Renal cortical epithelial cell (primary cell): ENCODE data around the gene TESPA1. TPM values are rescaled to one million over a fixed set of nuclear protein-coding genes. Genes with fewer than 3 reads are reported as not detected.
"Not testable (repeated sequence)": the region's sequence is repeated elsewhere in the genome, so short reads cannot be mapped to it uniquely, and the experiment has no call there.

Experiments
- DNase-seq: peaks from one replicate; pipeline ENCODE4 v3.0.0-alpha.2; 2011; ENCODE audit warnings: low read depth
- total RNA-seq: library from RNA; depleted of rRNA; stranded (reverse); fragments of >200 nt; gene quantifications from 2 replicates; pipeline ENCODE4 v1.2.3, GENCODE V29; 2014

Gene TESPA1
- total RNA-seq, 1 donor from 2014 or later: not detected

GRCh38 chr12:54949073-54949711 is 35.4 kb downstream of the TESPA1 start:
- DNase-seq: no peak

- no peak for DNase-seq
Measured at GRCh38 chr12:54948171-54948570, 36.4 kb downstream of the TESPA1 start.

DNA sequence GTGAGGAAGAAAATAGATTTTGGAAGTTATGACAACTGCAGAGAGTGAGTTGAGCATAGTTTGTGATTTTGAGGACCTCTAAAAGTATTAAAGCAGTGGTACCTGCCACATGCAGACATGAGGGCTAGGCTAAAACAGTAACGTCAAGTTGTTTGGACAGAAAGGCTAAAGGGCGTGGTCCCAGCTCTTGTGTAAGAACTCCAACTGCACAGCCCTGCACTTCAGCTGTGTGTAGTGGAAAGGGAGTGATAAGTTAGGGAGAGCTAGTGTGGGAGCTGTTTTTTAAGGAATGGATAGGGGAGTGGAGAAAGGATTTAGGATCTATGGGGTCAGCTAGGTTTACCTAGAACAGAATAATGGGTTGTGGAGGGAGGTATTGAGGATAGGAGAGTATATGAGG is 39.5 kb downstream of the TESPA1 start:
- DNase-seq: no peak

GRCh38 chr12:54943292-54943691 is 41.3 kb downstream of the TESPA1 start:
- not testable (repeated sequence) for DNase-seq

DNA sequence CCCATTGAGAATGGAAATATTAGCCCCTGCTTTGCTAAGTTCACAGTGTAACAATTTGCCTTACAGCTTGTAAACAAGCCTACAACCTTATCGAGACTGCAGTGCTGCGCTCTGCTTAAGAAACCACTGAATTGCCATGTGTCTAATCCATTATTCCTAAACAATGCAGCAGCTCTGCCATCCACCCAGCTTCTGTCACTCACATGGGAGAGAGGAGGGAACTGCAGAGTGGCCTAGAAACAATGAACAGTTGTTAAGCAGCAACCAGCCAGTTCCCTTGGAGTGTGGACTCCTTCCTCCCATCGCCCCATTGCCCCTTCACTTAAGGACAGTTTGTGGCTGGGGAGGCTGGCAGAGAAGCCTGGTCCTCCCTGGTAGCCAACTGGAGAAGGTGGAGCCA is 42.9 kb downstream of the TESPA1 start:
- DNase-seq: no peak

- peak; percentile 41 for DNase-seq
Measured at GRCh38 chr12:54940727-54941315, 43.7 kb downstream of the TESPA1 start.

GRCh38 chr12:54937929-54938328 is 46.6 kb downstream of the TESPA1 start:
- no peak for DNase-seq

- peak; percentile 5 for DNase-seq
Measured at GRCh38 chr12:54937376-54937775, 47.2 kb downstream of the TESPA1 start.

DNA sequence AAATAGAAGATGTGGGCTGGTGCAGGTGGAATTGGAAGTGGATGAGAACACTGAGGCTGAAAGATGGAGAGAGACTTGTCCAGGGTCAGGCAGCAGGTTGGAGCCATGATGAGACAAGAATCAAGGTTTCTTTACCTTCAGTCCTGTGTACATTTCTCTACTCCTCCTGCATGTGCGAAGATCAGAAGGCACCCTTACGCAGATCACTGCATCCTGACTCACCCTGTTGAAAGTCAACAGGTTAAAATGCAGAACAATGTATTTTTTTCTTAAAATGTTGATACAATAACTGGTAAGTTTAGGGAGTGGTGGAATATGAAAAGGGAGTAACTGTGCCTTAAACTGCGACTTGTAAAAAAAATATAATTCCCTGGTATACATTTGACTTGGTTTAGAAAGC is 47.8 kb downstream of the TESPA1 start:
- DNase-seq: peak; percentile 15

DNA sequence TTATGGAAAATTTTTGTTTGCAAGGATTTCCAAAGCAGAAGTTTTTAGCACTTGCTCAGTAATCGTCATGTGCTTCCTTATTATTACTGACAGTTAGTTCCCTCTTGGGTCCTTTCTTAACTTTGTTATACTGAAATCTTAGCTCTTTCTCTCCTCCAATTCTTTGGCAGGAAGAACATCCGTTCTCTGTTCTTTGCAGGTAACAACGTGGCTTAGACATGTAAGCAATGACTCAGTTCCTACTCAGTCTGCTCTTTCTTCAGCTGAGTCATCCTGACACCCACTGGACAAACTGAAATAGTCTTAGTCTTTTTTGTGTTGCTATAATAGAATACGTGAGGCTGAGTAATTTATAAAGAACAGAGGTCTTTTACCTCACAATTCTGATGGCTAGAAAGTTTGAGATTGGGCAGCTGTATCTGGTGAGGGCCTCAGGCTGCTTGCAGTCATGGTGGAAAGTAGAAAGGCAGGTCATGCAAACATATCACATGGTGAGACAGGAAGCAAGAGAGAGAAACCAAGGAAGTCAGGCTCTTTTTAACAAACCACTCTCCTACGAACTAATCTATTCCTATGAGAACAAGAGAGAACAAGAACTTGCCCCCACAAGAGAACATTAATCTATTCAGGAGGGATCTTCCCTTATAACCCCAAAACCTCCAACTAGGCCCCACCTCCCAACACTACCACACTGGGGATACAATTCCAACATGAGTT is 49.2 kb downstream of the TESPA1 start:
- DNase-seq: peak; percentile 96

- DNase-seq: no peak
Measured at GRCh38 chr12:54934419-54934818, 50.1 kb downstream of the TESPA1 start.

DNA sequence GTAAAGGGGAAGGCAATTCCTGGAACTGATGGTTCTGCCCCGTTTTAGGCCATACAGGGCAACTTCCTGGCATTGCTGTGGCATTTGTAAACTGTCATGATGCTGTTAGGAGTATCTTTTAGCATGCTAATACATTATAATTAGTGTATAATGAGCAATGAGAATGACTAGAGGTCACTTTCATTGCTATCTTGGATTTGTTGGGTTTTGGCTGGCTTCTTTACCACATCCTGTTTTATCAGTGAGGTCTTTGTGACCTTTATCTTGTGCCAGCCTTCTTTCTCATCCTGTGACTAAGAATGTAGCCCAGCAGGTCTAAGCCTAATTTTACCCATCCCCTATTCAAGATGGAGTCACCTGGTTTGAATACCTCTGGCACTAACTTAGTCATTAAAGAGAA is 51.2 kb downstream of the TESPA1 start:
- peak; percentile 7 for DNase-seq

- no peak for DNase-seq
Measured at GRCh38 chr12:54932691-54933090, 51.9 kb downstream of the TESPA1 start.

DNA sequence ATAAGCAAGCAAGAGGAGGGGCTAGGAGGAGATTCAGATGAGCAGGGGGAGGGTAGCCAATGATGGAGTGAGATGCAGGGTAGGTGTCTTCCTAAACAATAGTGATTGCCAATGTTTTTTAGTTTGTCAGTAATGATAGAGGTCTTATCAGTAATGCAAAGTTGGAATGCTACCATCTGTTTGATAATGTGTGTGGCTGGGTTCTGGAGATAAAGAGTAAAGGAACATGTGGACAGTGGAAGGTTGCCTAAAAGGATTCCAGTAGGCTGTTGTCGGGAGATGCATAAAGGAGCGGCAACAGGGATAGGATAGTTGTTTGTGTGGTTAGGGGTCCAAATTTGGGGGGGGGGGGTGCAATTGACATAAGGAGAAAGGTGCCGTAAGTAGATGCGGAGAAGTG is 52.5 kb downstream of the TESPA1 start:
- no peak for DNase-seq

- DNase-seq: no peak
Measured at GRCh38 chr12:54929998-54930397, 54.6 kb downstream of the TESPA1 start.

- DNase-seq: no peak
Measured at GRCh38 chr12:54926246-54926645, 58.3 kb downstream of the TESPA1 start.

- no peak for DNase-seq
Measured at GRCh38 chr12:54924972-54925707, 59.4 kb downstream of the TESPA1 start.

GRCh38 chr12:54917001-54917488 is 67.5 kb downstream of the TESPA1 start:
- DNase-seq: no peak
